GDM1 (cell line): Measurements from ENCODE around the gene CLBA1.

Source experiments
- DNase-seq: peaks from one replicate; lab custom pipeline; 2025; lab: John Stamatoyannopoulos, UW

CLBA1 gene

GRCh38 chr14:104980611-104981531 lies 4.7 kb upstream of the CLBA1 start:
- DNase-seq = no peak

GRCh38 chr14:104981699-104982541 lies 3.7 kb upstream of the CLBA1 start:
- DNase-seq = no peak

- no peak for DNase-seq
Observed at GRCh38 chr14:104982548-104983230, 2.9 kb upstream of the CLBA1 start.

- no peak for DNase-seq
Observed at GRCh38 chr14:104983231-104983721, 2.3 kb upstream of the CLBA1 start.

GRCh38 chr14:104984056-104984894 lies 1.3 kb upstream of the CLBA1 start:
- DNase-seq = no peak

- no peak for DNase-seq
Observed at GRCh38 chr14:104986487-104987164, 1.0 kb downstream of the CLBA1 start.

GRCh38 chr14:104989236-104989950 lies 3.8 kb downstream of the CLBA1 start:
- no peak for DNase-seq

- DNase-seq = no peak
Observed at GRCh38 chr14:104989951-104990303, 4.3 kb downstream of the CLBA1 start.

- DNase-seq = no peak
Observed at GRCh38 chr14:104991896-104992230, 6.3 kb downstream of the CLBA1 start.

GRCh38 chr14:104992501-104992900 lies 6.9 kb downstream of the CLBA1 start:
- DNase-seq = no peak

GRCh38 chr14:104993306-104993705 lies 7.7 kb downstream of the CLBA1 start:
- no peak for DNase-seq

GRCh38 chr14:104993808-104994591 lies 8.4 kb downstream of the CLBA1 start:
- DNase-seq = no peak

GRCh38 chr14:104994978-104995377 lies 9.4 kb downstream of the CLBA1 start:
- DNase-seq = no peak

GRCh38 chr14:104996032-104996431 lies 10.4 kb downstream of the CLBA1 start:
- DNase-seq = no peak

- no peak for DNase-seq
Observed at GRCh38 chr14:104996483-104996882, 10.9 kb downstream of the CLBA1 start.

GRCh38 chr14:104998801-104999200 lies 13.2 kb downstream of the CLBA1 start:
- no peak for DNase-seq

GRCh38 chr14:104999361-104999760 lies 13.8 kb downstream of the CLBA1 start:
- no peak for DNase-seq

- no peak for DNase-seq
Observed at GRCh38 chr14:105005329-105005928, 19.8 kb downstream of the CLBA1 start.
